H1 (cell line): ENCODE results near the gene GPR35. TPM values are rescaled to one million over a fixed set of nuclear protein-coding genes. Genes with fewer than 3 reads are reported as not detected.

Source experiments
- CTCF ChIA-PET: fragments of 300-600 bp; sonication (Branson Sonifier 250); formaldehyde crosslinking; loops from one replicate; lab custom pipeline; 2021; ENCODE audit not compliant: partially characterized antibody; lab: Charles Lee
- POLR2A ChIA-PET: fragments of 300-600 bp; sonication (Branson Sonifier 250); formaldehyde crosslinking; loops from one replicate; lab custom pipeline; 2021; ENCODE audit warnings: inconsistent platforms; ENCODE audit not compliant: partially characterized antibody; lab: Charles Lee
- DNase-seq, 2 experiments: peaks; one replicate each; pipeline versions ENCODE4 v3.0.0 to v3.0.0-alpha.2; 2010 to 2022; ENCODE audit warnings: low spot score in 2 of 2, low read depth in 1 of 2, mixed read lengths in 1 of 2
- FAIRE-seq: peaks from 2 replicates; lab custom pipeline; 2011; peaks lifted over from hg19 to GRCh38; lab: Jason Lieb, UNC
- H2AFZ ChIP-seq: 2 replicates; pipeline ENCODE4 v1.8.1; 2012; ENCODE audit warnings: low read length, inconsistent platforms
- H2AK5ac ChIP-seq: 2 replicates; pipeline ENCODE4 v1.6.1; 2013; ENCODE audit warnings: low read depth, low read length
- H2BK120ac ChIP-seq: replicated peaks from 2 replicates; pipeline ENCODE3; 2013; ENCODE audit warnings: low read depth, low read length, inconsistent platforms
- H2BK12ac ChIP-seq: 2 replicates; pipeline ENCODE4 v1.6.1; 2013; ENCODE audit warnings: low read depth, low read length
- H2BK15ac ChIP-seq: 2 replicates; pipeline ENCODE4 v1.6.1; 2013; ENCODE audit warnings: low read length
- H2BK20ac ChIP-seq: 2 replicates; pipeline ENCODE4 v1.6.1; 2013; ENCODE audit warnings: low read length
- H2BK5ac ChIP-seq: 2 replicates; pipeline ENCODE4 v1.6.1; 2013; ENCODE audit warnings: low read depth, low read length
- H3K14ac ChIP-seq: 2 replicates; pipeline ENCODE4 v1.6.1; 2013; ENCODE audit warnings: inconsistent platforms; ENCODE audit not compliant: insufficient read length
- H3K18ac ChIP-seq: 2 replicates; pipeline ENCODE4 v1.6.1; 2013; ENCODE audit warnings: low read length; ENCODE audit errors: extremely low read depth
- H3K23ac ChIP-seq: 2 replicates; pipeline ENCODE4 v1.6.1; 2013; ENCODE audit warnings: inconsistent platforms; ENCODE audit not compliant: insufficient read length
- H3K23me2 ChIP-seq: 2 replicates; pipeline ENCODE4 v1.6.1; 2013; ENCODE audit warnings: low read depth, low read length
- H3K27ac ChIP-seq: 2 replicates; pipeline ENCODE4 v1.6.1; 2011; ENCODE audit warnings: low read depth, low read length, inconsistent platforms
- H3K27me3 ChIP-seq, 4 experiments: replicated peaks in 1 of 4; 1 replicate in 1 of 4; 2 replicates in 3 of 4; pipeline versions ENCODE4 v1.6.1 to v1.8.1; 2011 to 2013; ENCODE audit warnings: low read length in 3 of 4, mild to moderate bottlenecking in 3 of 4, inconsistent platforms in 2 of 4, mixed read lengths in 2 of 4, moderate library complexity in 1 of 4; ENCODE audit not compliant: control insufficient read depth in 3 of 4, insufficient read depth in 3 of 4; ENCODE audit errors: extremely low read depth in 1 of 4
- H3K36me3 ChIP-seq, 4 experiments: 2 replicates each; pipeline versions ENCODE4 v1.6.1 to v1.8.1; 2011 to 2013; ENCODE audit warnings: mild to moderate bottlenecking in 4 of 4, low read length in 3 of 4, moderate library complexity in 2 of 4, control low read depth in 1 of 4, inconsistent platforms in 1 of 4; ENCODE audit not compliant: insufficient read depth in 4 of 4, control insufficient read depth in 2 of 4
- H3K4ac ChIP-seq: replicated peaks from 2 replicates; pipeline ENCODE3; 2013; ENCODE audit warnings: low read length, low read depth, mixed read lengths, inconsistent platforms; ENCODE audit not compliant: insufficient read length
- H3K4me1 ChIP-seq, 4 experiments: replicated peaks in 1 of 4; 1 replicate in 1 of 4; 2 replicates in 3 of 4; pipeline versions ENCODE4 v1.6.1 to v1.8.1; 2011 to 2013; ENCODE audit warnings: low read length in 3 of 4, inconsistent platforms in 2 of 4, mixed read lengths in 1 of 4; ENCODE audit not compliant: insufficient read depth in 4 of 4, control insufficient read depth in 3 of 4
- H3K4me2 ChIP-seq, 2 experiments: 2 replicates each; pipeline versions ENCODE4 v1.6.1 to v1.8.1; 2011 to 2013; ENCODE audit warnings: low read depth in 2 of 2, low read length in 2 of 2, control low read depth in 1 of 2, inconsistent platforms in 1 of 2, mild to moderate bottlenecking in 1 of 2; ENCODE audit not compliant: insufficient read depth in 1 of 2
- H3K4me3 ChIP-seq, 4 experiments: fragments of 200-600, 300-600 bp in 1 of 4; sonication (generic), shearing (Covaris generic), sonication (Bioruptor Twin) in 1 of 4; 2 replicates each; pipeline versions ENCODE4 v1.5.1 to v1.8.1; 2011 to 2016; ENCODE audit warnings: low read length in 4 of 4, low read depth in 3 of 4, control low read depth in 2 of 4, inconsistent platforms in 2 of 4, mild to moderate bottlenecking in 2 of 4, mixed read lengths in 1 of 4, moderate library complexity in 1 of 4; ENCODE audit not compliant: insufficient read depth in 2 of 4; ENCODE audit errors: extremely low read depth in 1 of 4
- H3K56ac ChIP-seq: replicated peaks from 2 replicates; pipeline ENCODE3; 2013; ENCODE audit warnings: low read depth, mild to moderate bottlenecking, mixed read lengths, low read length, inconsistent platforms; ENCODE audit not compliant: insufficient read length
- H3K79me1 ChIP-seq: 2 replicates; pipeline ENCODE4 v1.6.1; 2013; ENCODE audit warnings: low read depth, low read length, control low read depth
- H3K79me2 ChIP-seq, 2 experiments: 2 replicates each; pipeline versions ENCODE4 v1.6.1 to v1.8.1; 2012 to 2013; ENCODE audit warnings: low read length in 2 of 2, mild to moderate bottlenecking in 2 of 2, inconsistent platforms in 1 of 2; ENCODE audit not compliant: insufficient read depth in 2 of 2, control insufficient read depth in 1 of 2
- H3K9ac ChIP-seq, 4 experiments: replicated peaks in 1 of 4; 1 replicate in 1 of 4; 2 replicates in 3 of 4; pipeline versions ENCODE4 v1.6.1 to v1.8.1; 2011 to 2013; ENCODE audit warnings: low read depth in 3 of 4, low read length in 3 of 4, control low read depth in 2 of 4, mild to moderate bottlenecking in 2 of 4, moderate library complexity in 2 of 4, inconsistent platforms in 1 of 4; ENCODE audit errors: extremely low read depth in 1 of 4
- H3K9me3 ChIP-seq, 2 experiments: 2 replicates each; pipeline versions ENCODE4 v1.6.1 to v1.8.1; 2012 to 2013; ENCODE audit warnings: mild to moderate bottlenecking in 2 of 2, moderate library complexity in 2 of 2, control low read depth in 1 of 2, inconsistent platforms in 1 of 2, low read depth in 1 of 2, low read length in 1 of 2, mixed read lengths in 1 of 2; ENCODE audit not compliant: insufficient read depth in 2 of 2
- H4K20me1 ChIP-seq, 2 experiments: replicated peaks in 1 of 2; 2 replicates each; pipeline versions ENCODE3 to v1.8.1; 2011 to 2013; ENCODE audit warnings: inconsistent platforms in 2 of 2, low read length in 2 of 2, mild to moderate bottlenecking in 1 of 2; ENCODE audit not compliant: insufficient read depth in 2 of 2, control insufficient read depth in 1 of 2
- H4K5ac ChIP-seq: 2 replicates; pipeline ENCODE4 v1.6.1; 2013; ENCODE audit warnings: low read length, low read depth, mixed read lengths, inconsistent platforms; ENCODE audit not compliant: insufficient read length
- H4K8ac ChIP-seq: 2 replicates; pipeline ENCODE4 v1.8.0; 2013; ENCODE audit warnings: mild to moderate bottlenecking, moderate library complexity, low read length, inconsistent platforms; ENCODE audit not compliant: insufficient read depth; ENCODE audit errors: extremely low read depth
- H4K91ac ChIP-seq: replicated peaks from 2 replicates; pipeline ENCODE3; 2013; ENCODE audit warnings: low read length, mixed read lengths, inconsistent platforms; ENCODE audit not compliant: insufficient read length
- ATF2 ChIP-seq: IDR thresholded peaks from 2 replicates; pipeline ENCODE4 v1.6.1; 2012; ENCODE audit warnings: low read length, inconsistent platforms
- BCL11A ChIP-seq, 2 experiments: IDR thresholded peaks; one replicate each; pipeline ENCODE4 v1.6.1; 2011; ENCODE audit warnings: low read depth in 2 of 2, low read length in 2 of 2, mild to moderate bottlenecking in 2 of 2
- CREB1 ChIP-seq: IDR thresholded peaks from 2 replicates; pipeline ENCODE4 v1.6.1; 2012; ENCODE audit warnings: inconsistent platforms
- CTBP2 ChIP-seq: IDR thresholded peaks from 2 replicates; pipeline ENCODE4 v1.7.0; 2011; ENCODE audit warnings: borderline replicate concordance, mild to moderate bottlenecking, moderate library complexity, mixed read lengths, low read length; ENCODE audit not compliant: insufficient read depth, insufficient read length
- EP300 ChIP-seq, 2 experiments: IDR thresholded peaks; 1 replicate in 1 of 2; 2 replicates in 1 of 2; pipeline ENCODE4 v1.6.1; 2011 to 2012; ENCODE audit warnings: low read depth in 2 of 2, low read length in 2 of 2, mild to moderate bottlenecking in 2 of 2, borderline replicate concordance in 1 of 2, inconsistent platforms in 1 of 2, moderate library complexity in 1 of 2
- HDAC2 ChIP-seq, 2 experiments: fragments of 300-600 bp in 1 of 2; sonication (generic) in 1 of 2; IDR thresholded peaks; 2 replicates each; pipeline ENCODE4 v1.6.1; 2011 to 2012; ENCODE audit warnings: low read depth in 2 of 2, low read length in 2 of 2, mild to moderate bottlenecking in 2 of 2, moderate library complexity in 2 of 2, borderline replicate concordance in 1 of 2, inconsistent platforms in 1 of 2
- JUND ChIP-seq: IDR thresholded peaks from 2 replicates; pipeline ENCODE4 v1.6.1; 2011; ENCODE audit warnings: mild to moderate bottlenecking, improper control_type of control experiment, low read length
- POLR2A ChIP-seq, 2 experiments: IDR thresholded peaks; 1 replicate in 1 of 2; 2 replicates in 1 of 2; pipeline ENCODE4 v1.6.1; 2011; ENCODE audit warnings: low read depth in 2 of 2, low read length in 2 of 2, mild to moderate bottlenecking in 2 of 2; ENCODE audit errors: control extremely low read depth in 1 of 2
- POU5F1 ChIP-seq: IDR thresholded peaks from 2 replicates; pipeline ENCODE4 v1.6.1; 2011; ENCODE audit warnings: low read depth, mild to moderate bottlenecking, low read length, moderate library complexity
- RXRA ChIP-seq: IDR thresholded peaks from 2 replicates; pipeline ENCODE4 v1.6.1; 2011; ENCODE audit warnings: low read depth, mild to moderate bottlenecking, low read length, moderate library complexity; ENCODE audit not compliant: insufficient read depth
- SIX5 ChIP-seq: IDR thresholded peaks from 2 replicates; pipeline ENCODE4 v1.6.1; 2011; ENCODE audit warnings: mild to moderate bottlenecking, low read depth, low read length
- TCF12 ChIP-seq: IDR thresholded peaks from 2 replicates; pipeline ENCODE4 v1.6.1; 2011; ENCODE audit warnings: low read depth, mild to moderate bottlenecking, low read length
- WGBS, 2 experiments: shearing (Covaris generic) in 1 of 2; methylation state at CpG; one replicate each; pipeline versions ENCODE4 v1.1.6 to v1.1.7; 2013 to 2015; ENCODE audit warnings: low lambda C conversion rate in 2 of 2, mixed read lengths in 2 of 2, inconsistent platforms in 1 of 2, low coverage in 1 of 2, missing lambda C conversion rate in 1 of 2; ENCODE audit not compliant: insufficient replicate concordance in 2 of 2, insufficient coverage in 1 of 2, insufficient read length in 1 of 2; ENCODE audit errors: extremely low coverage in 1 of 2, missing lambda C conversion rate in 1 of 2; 5-methylcytosine and 5-hydroxymethylcytosine counted together
- polyA plus RNA-seq, 7 experiments: library from polyadenylated mRNA; depleted of rRNA in 3 of 7; stranded (reverse) in 5 of 7; unstranded in 2 of 7; fragments of >200 nt in 5 of 7; fragments of 200-250 nt in 2 of 7; gene quantifications; 1 replicate in 5 of 7; 2 replicates in 1 of 7; 4 replicates in 1 of 7; pipeline versions ENCODE4 v1.2.1 to v1.2.3, GENCODE V29; 2011 to 2013; ENCODE audit warnings: missing spikeins in 2 of 7, mixed read lengths in 2 of 7
- total RNA-seq: library from RNA; stranded (reverse); fragmentation: NEBNext Ultra II Directional; extraction: Animal tissue kit (Norgen Biotek cat#: 25700); gene quantifications from 2 replicates; pipeline ENCODE4 v1.2.1, GENCODE V29; 2021

GPR35 gene
- total and polyA plus RNA-seq, 2 of the 8 experiments (the other 6 are each of a cell fraction or from before 2014, with no cell fraction given) = 0.47 TPM; not detected in 1

GRCh38 chr2:240578110-240578450 is 47.2 kb upstream of the GPR35 start:
- H3K4me3 ChIP-seq = no peak overlapping the region
- H2BK20ac ChIP-seq = no peak overlapping the region
- no peak overlapping the region for H4K5ac ChIP-seq
- H3K27ac ChIP-seq = no peak overlapping the region
- DNase-seq = no peak
- no peak overlapping the region for H2BK12ac ChIP-seq
- no peak overlapping the region for H2AK5ac ChIP-seq
- no peaks in the 10 kb centered on the region for H3K36me3 ChIP-seq
- WGBS, 2 experiments = 96% methylated on average over 5 of the region's 9 CpGs; no CpG with 5 or more reads in 1 of the 2 experiments
- no peak overlapping the region for H4K91ac ChIP-seq
- peaks cover 0 to 9% (median 0%) of the 10 kb centered on the region in 4 experiments; a peak in 2 of 7 replicates for H3K4me1 ChIP-seq
- H3K4me2 ChIP-seq = no peak overlapping the region
- H3K56ac ChIP-seq = no peak overlapping the region
- H2BK15ac ChIP-seq = no peak overlapping the region
- H3K9me3 ChIP-seq = no peaks in the 10 kb centered on the region
- no peak overlapping the region for H4K8ac ChIP-seq
- no peak for FAIRE-seq
- H3K23me2 ChIP-seq = no peaks in the 10 kb centered on the region
- H2AFZ ChIP-seq = no peak overlapping the region
- H3K27me3 ChIP-seq = no peaks in the 10 kb centered on the region
- H2BK120ac ChIP-seq = no peak overlapping the region
- TF ChIP-seq HDAC2 (IDR thresholded peaks at IDR 0.05; ENCODE audit: borderline replicate concordance in 1 of 2, low read depth in 2 of 2, low read length in 2 of 2) = no peak
- no peak for TF ChIP-seq SIX5
- no peak for TF ChIP-seq JUND
- TF ChIP-seq CTBP2 = no peak
- TF ChIP-seq ATF2 = no peak
- TF ChIP-seq CREB1 = no peak
- no peak for TF ChIP-seq EP300 (IDR thresholded peaks at IDR 0.05; ENCODE audit: borderline replicate concordance in 1 of 2, low read depth in 2 of 2, low read length in 2 of 2)
- TF ChIP-seq POLR2A (IDR thresholded peaks at IDR 0.05; ENCODE audit: control extremely low read depth in 1 of 2, low read depth in 2 of 2, low read length in 2 of 2) = no peak
- TF ChIP-seq POU5F1 = no peak
- no peak for TF ChIP-seq RXRA
- no peak for TF ChIP-seq TCF12
- TF ChIP-seq BCL11A (IDR thresholded peaks at IDR 0.05; ENCODE audit: low read depth in 2 of 2, low read length in 2 of 2) = no peak
- POLR2A ChIA-PET = interaction anchor here (1.4 kb wide), 1 partner anchor 12 kb away, joined by 3 read pairs; no protein-coding TSS in a partner anchor
- CTCF ChIA-PET = interaction anchor here (0.7 to 1.2 kb wide), 3 partner anchors 12 to 25 kb away, joined by 3 to 5 read pairs (median 3); no protein-coding TSS in a partner anchor
- no peak overlapping the region for H3K23ac ChIP-seq
- H3K79me2 ChIP-seq = 0 out of 4 replicates have a peak, but pooled peaks cover 0 to 5% of the 10 kb centered on the region in 2 experiments
- peaks cover 8 to 18% of the 10 kb centered on the region in 2 experiments for H4K20me1 ChIP-seq
- H3K14ac ChIP-seq = no peak overlapping the region
- no peak overlapping the region for H2BK5ac ChIP-seq
- H3K4ac ChIP-seq = no peak overlapping the region
- H3K9ac ChIP-seq = no peak overlapping the region
- peaks cover 7% of the 10 kb centered on the region for H3K79me1 ChIP-seq
- no peak overlapping the region for H3K18ac ChIP-seq
